H9 (cell line): Measurements from ENCODE around the gene ATAT1. TPM values are rescaled to one million over a fixed set of nuclear protein-coding genes. Genes with fewer than 3 reads are reported as not detected.

Source experiments
- DNase-seq: peaks from one replicate; pipeline ENCODE4 v3.0.0-alpha.2; 2017
- H2AFZ ChIP-seq: one replicate; pipeline ENCODE4 v1.6.1; 2013; ENCODE audit warnings: mild to moderate bottlenecking, low read length, control low read depth, moderate library complexity
- H2AK5ac ChIP-seq: 2 replicates; pipeline ENCODE4 v1.6.1; 2013; ENCODE audit warnings: low read length, control low read depth, mixed read lengths; ENCODE audit not compliant: insufficient read length
- H2BK120ac ChIP-seq: one replicate; pipeline ENCODE4 v1.6.1; 2013; ENCODE audit warnings: low read depth, mild to moderate bottlenecking, low read length, control low read depth, inconsistent platforms; ENCODE audit not compliant: poor library complexity, severe bottlenecking
- H2BK12ac ChIP-seq: 2 replicates; pipeline ENCODE4 v1.6.1; 2013; ENCODE audit warnings: low read length, control low read depth, mixed read lengths, low read depth; ENCODE audit not compliant: insufficient read length
- H2BK15ac ChIP-seq: 2 replicates; pipeline ENCODE4 v1.6.1; 2013; ENCODE audit warnings: low read depth, low read length, control low read depth
- H2BK20ac ChIP-seq: one replicate; pipeline ENCODE4 v1.6.1; 2013; ENCODE audit warnings: low read depth, mild to moderate bottlenecking, low read length, control low read depth, inconsistent platforms; ENCODE audit not compliant: poor library complexity, severe bottlenecking
- H2BK5ac ChIP-seq: 2 replicates; pipeline ENCODE4 v1.6.1; 2013; ENCODE audit warnings: low read length, control low read depth, mixed read lengths; ENCODE audit not compliant: insufficient read length
- H3K14ac ChIP-seq: 2 replicates; pipeline ENCODE4 v1.6.1; 2013; ENCODE audit warnings: low read length, control low read depth; ENCODE audit not compliant: insufficient read depth
- H3K18ac ChIP-seq: 2 replicates; pipeline ENCODE4 v1.6.1; 2013; ENCODE audit warnings: low read depth, mild to moderate bottlenecking, mixed read lengths, low read length, control low read depth; ENCODE audit not compliant: insufficient read length
- H3K23ac ChIP-seq: 2 replicates; pipeline ENCODE4 v1.6.1; 2013; ENCODE audit warnings: low read length, control low read depth, mixed read lengths, low read depth; ENCODE audit not compliant: insufficient read length
- H3K23me2 ChIP-seq: 2 replicates; pipeline ENCODE4 v1.6.1; 2013; ENCODE audit warnings: low read depth, mild to moderate bottlenecking, mixed read lengths, low read length, control low read depth; ENCODE audit not compliant: insufficient read length, poor library complexity, severe bottlenecking
- H3K27ac ChIP-seq: 2 replicates; pipeline ENCODE4 v1.5.1; 2013; ENCODE audit warnings: low read length, control low read depth, mixed read lengths, low read depth; ENCODE audit not compliant: insufficient read length
- H3K27me3 ChIP-seq: 2 replicates; pipeline ENCODE4 v1.6.1; 2013; ENCODE audit warnings: low read length, control low read depth, inconsistent platforms; ENCODE audit not compliant: insufficient read depth
- H3K4ac ChIP-seq: 2 replicates; pipeline ENCODE4 v1.6.1; 2013; ENCODE audit warnings: low read depth, mild to moderate bottlenecking, control low read depth, inconsistent platforms, low read length, moderate library complexity
- H3K4me1 ChIP-seq: 2 replicates; pipeline ENCODE4 v1.6.1; 2013; ENCODE audit warnings: low read length, control low read depth, inconsistent platforms; ENCODE audit not compliant: insufficient read depth
- H3K4me2 ChIP-seq: 2 replicates; pipeline ENCODE4 v1.6.1; 2013; ENCODE audit warnings: low read length, control low read depth, mixed read lengths; ENCODE audit not compliant: insufficient read length, insufficient read depth
- H3K56ac ChIP-seq: 2 replicates; pipeline ENCODE4 v1.6.1; 2013; ENCODE audit warnings: low read depth, mild to moderate bottlenecking, mixed read lengths, low read length, control low read depth; ENCODE audit not compliant: insufficient read length
- H3K79me1 ChIP-seq: 2 replicates; pipeline ENCODE4 v1.6.1; 2013; ENCODE audit warnings: low read depth, mild to moderate bottlenecking, moderate library complexity, low read length, control low read depth, inconsistent platforms; ENCODE audit not compliant: insufficient read depth, poor library complexity, severe bottlenecking
- H3K79me2 ChIP-seq: 2 replicates; pipeline ENCODE4 v1.6.1; 2013; ENCODE audit warnings: low read length, control low read depth, inconsistent platforms; ENCODE audit not compliant: insufficient read depth
- H3K9ac ChIP-seq: 2 replicates; pipeline ENCODE4 v1.6.1; 2013; ENCODE audit warnings: low read length, control low read depth, mixed read lengths; ENCODE audit not compliant: insufficient read length; ENCODE audit errors: extremely low read depth
- H3K9me3 ChIP-seq: one replicate; pipeline ENCODE4 v1.6.1; 2013; ENCODE audit warnings: low read depth, low read length, inconsistent platforms; ENCODE audit not compliant: control insufficient read depth
- H3T11ph ChIP-seq: one replicate; pipeline ENCODE4 v1.6.1; 2013; ENCODE audit warnings: mild to moderate bottlenecking, low read length, control low read depth, inconsistent platforms
- H4K20me1 ChIP-seq: one replicate; pipeline ENCODE4 v1.6.1; 2013; ENCODE audit not compliant: control insufficient read depth, insufficient read length, insufficient read depth
- H4K5ac ChIP-seq: 2 replicates; pipeline ENCODE4 v1.6.1; 2013; ENCODE audit warnings: low read depth, mild to moderate bottlenecking, mixed read lengths, low read length, control low read depth; ENCODE audit not compliant: insufficient read length
- H4K8ac ChIP-seq: replicated peaks from 2 replicates; pipeline ENCODE4 v1.6.1; 2013; ENCODE audit warnings: low read length, control low read depth, mixed read lengths, low read depth; ENCODE audit not compliant: insufficient read length
- H4K91ac ChIP-seq: 2 replicates; pipeline ENCODE4 v1.6.1; 2013; ENCODE audit warnings: low read depth, mild to moderate bottlenecking, moderate library complexity, mixed read lengths, low read length, control low read depth; ENCODE audit not compliant: insufficient read length
- H3K27ac Mint-ChIP-seq, 3 experiments: 2 replicates in 2 of 3; 3 replicates in 1 of 3; pipeline ENCODE4 v1.8.0; 2020 to 2021; ENCODE audit warnings: mixed read lengths in 3 of 3, mild to moderate bottlenecking in 1 of 3, moderate library complexity in 1 of 3
- H3K27me3 Mint-ChIP-seq: 2 replicates; pipeline ENCODE4 v1.8.0; 2021; ENCODE audit warnings: low read depth, mild to moderate bottlenecking, moderate library complexity, mixed read lengths
- H3K36me3 Mint-ChIP-seq, 3 experiments: 2 replicates in 2 of 3; 3 replicates in 1 of 3; pipeline ENCODE4 v1.8.0; 2020 to 2021; ENCODE audit warnings: low read depth in 3 of 3, mixed read lengths in 3 of 3; ENCODE audit not compliant: insufficient read depth in 1 of 3
- H3K4me1 Mint-ChIP-seq, 2 experiments: 2 replicates each; pipeline ENCODE4 v1.8.0; 2020; ENCODE audit warnings: mixed read lengths in 2 of 2
- H3K4me3 Mint-ChIP-seq, 2 experiments: 2 replicates in 1 of 2; 3 replicates in 1 of 2; pipeline ENCODE4 v1.8.0; 2020 to 2021; ENCODE audit warnings: mild to moderate bottlenecking in 2 of 2, mixed read lengths in 2 of 2, moderate library complexity in 1 of 2
- H3K9me3 Mint-ChIP-seq, 2 experiments: 2 replicates in 1 of 2; 3 replicates in 1 of 2; pipeline ENCODE4 v1.8.0; 2020; ENCODE audit warnings: mild to moderate bottlenecking in 2 of 2, mixed read lengths in 2 of 2, moderate library complexity in 1 of 2
- WGBS: extraction: QIAGEN DNeasy Blood & Tissue Kit; methylation state at CpG from one replicate; pipeline ENCODE4 v1.1.7; 2013; ENCODE audit warnings: missing lambda C conversion rate, low lambda C conversion rate, mixed read lengths; ENCODE audit not compliant: insufficient read length; ENCODE audit errors: extremely low coverage; 5-methylcytosine and 5-hydroxymethylcytosine counted together
- total RNA-seq: library from RNA; stranded (reverse); gene quantifications from 2 replicates; pipeline ENCODE4 v1.2.1, GENCODE V29; 2021
- TF ChIP-seq, protein P1 (sequence below): fragments of 200-600 bp; sonication (generic); conservative IDR thresholded peaks from 3 replicates; pipeline ENCODE4 v1.8.0; 2021; ENCODE audit warnings: antibody characterized with exemption, mild to moderate bottlenecking

ATAT1 gene
- total RNA-seq, 1 experiment from 2014 or later = 20.1 TPM

GRCh38 chr6:30599625-30600324 lies 26.9 kb upstream of the ATAT1 start:
- Histone ChIP-seq H3K4me1 (no peaks in the 10 kb centered on the region), H2BK120ac (no peak overlapping the region), H2BK5ac (no peak overlapping the region), H3K18ac (no peak overlapping the region), H3K4ac (no peak overlapping the region), H3K9me3 (no peaks in the 10 kb centered on the region), H2AK5ac (no peak overlapping the region), H3K27ac (no peak overlapping the region), H2AFZ (no peak overlapping the region), H3K27me3 (no peaks in the 10 kb centered on the region), H2BK15ac (no peak overlapping the region), H3K9ac (no peak overlapping the region), H4K91ac (no peak overlapping the region), H3K23ac (no peak overlapping the region), H3K56ac (no peak overlapping the region), H4K5ac (no peak overlapping the region), H4K20me1 (peaks cover 3% of the 10 kb centered on the region), H3K79me2 (no peaks in the 10 kb centered on the region), H3K79me1 (no peaks in the 10 kb centered on the region), H3K14ac (no peak overlapping the region), H3K4me2 (no peak overlapping the region), H2BK20ac (no peak overlapping the region), H4K8ac (no peak overlapping the region), H3T11ph (no peak overlapping the region), H2BK12ac (no peak overlapping the region), H3K23me2 (no peaks in the 10 kb centered on the region)
- no peak for DNase-seq
- Mint-ChIP-seq H3K27me3 (no peaks in the 10 kb centered on the region; the same call in none of the 2 replicates), H3K36me3 (peaks cover 39 to 68% (median 57%) of the 10 kb centered on the region in 3 experiments), H3K4me1 (peaks cover 0 to 2% of the 10 kb centered on the region in 2 experiments; a peak in 1 of 4 replicates), H3K9me3 (no peaks in the 10 kb centered on the region), H3K4me3 (no peak overlapping the region), H3K27ac (peak overlapping the region in 2 of 3 experiments; percentile 65 to 87; a peak in 3 of 7 replicates)
- TF ChIP-seq, protein P1, sequence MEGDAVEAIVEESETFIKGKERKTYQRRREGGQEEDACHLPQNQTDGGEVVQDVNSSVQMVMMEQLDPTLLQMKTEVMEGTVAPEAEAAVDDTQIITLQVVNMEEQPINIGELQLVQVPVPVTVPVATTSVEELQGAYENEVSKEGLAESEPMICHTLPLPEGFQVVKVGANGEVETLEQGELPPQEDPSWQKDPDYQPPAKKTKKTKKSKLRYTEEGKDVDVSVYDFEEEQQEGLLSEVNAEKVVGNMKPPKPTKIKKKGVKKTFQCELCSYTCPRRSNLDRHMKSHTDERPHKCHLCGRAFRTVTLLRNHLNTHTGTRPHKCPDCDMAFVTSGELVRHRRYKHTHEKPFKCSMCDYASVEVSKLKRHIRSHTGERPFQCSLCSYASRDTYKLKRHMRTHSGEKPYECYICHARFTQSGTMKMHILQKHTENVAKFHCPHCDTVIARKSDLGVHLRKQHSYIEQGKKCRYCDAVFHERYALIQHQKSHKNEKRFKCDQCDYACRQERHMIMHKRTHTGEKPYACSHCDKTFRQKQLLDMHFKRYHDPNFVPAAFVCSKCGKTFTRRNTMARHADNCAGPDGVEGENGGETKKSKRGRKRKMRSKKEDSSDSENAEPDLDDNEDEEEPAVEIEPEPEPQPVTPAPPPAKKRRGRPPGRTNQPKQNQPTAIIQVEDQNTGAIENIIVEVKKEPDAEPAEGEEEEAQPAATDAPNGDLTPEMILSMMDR = no peak
- no CpG with 5 or more reads among the region's 13 CpGs for WGBS
